Right ventricle myocardium inferior (tissue), 1 donor: ENCODE measurements around the gene FDX2. TPM values are rescaled to one million over a fixed set of nuclear protein-coding genes. Genes with fewer than 3 reads are reported as not detected.
"Not testable (repeated sequence)": the region's sequence is repeated elsewhere in the genome, so short reads cannot be mapped to it uniquely, and the experiment has no call there.

ENCODE experiments used
- ATAC-seq: fragments of 200-7000 bp; cut with Tn5 transposase; one replicate; pipeline ENCODE4 v1.9.1; 2020; ENCODE audit warnings: mild to moderate bottlenecking, moderate library complexity
- DNase-seq: peaks from one replicate; pipeline ENCODE4 v3.0.0; 2021; ENCODE audit errors: missing footprints
- intact Hi-C: fragments of 100-400 bp; cut with DNase I; formaldehyde crosslinking; loops from one replicate; pipeline ENCODE4 v1.11.0; 2022
- long read RNA-seq: library from polyadenylated mRNA; unstranded; transcript quantifications from one replicate; pipeline ENCODE4 v2.0.0, GENCODE V29; 2021
- total RNA-seq: library from RNA; stranded (reverse); fragmentation: NEBNext Ultra II Directional; extraction: Animal tissue kit (Norgen Biotek cat#: 25700); gene quantifications from one replicate; pipeline ENCODE4 v1.2.1, GENCODE V29; 2021
- donor health status: DM: no; HTN: yes; CAD: no; lungs with severe emphysema.

FDX2 gene
- 20.1 TPM for total RNA-seq
- long read RNA-seq, transcript FDX2-202 (5 exons, 1,012 nt): major isoform, 6 of 21 reads
- long read RNA-seq, partial matches to known transcripts: 7 of 21 reads
- long read RNA-seq, other reads (novel, unspliced or antisense): 3 of 21 reads

DNA sequence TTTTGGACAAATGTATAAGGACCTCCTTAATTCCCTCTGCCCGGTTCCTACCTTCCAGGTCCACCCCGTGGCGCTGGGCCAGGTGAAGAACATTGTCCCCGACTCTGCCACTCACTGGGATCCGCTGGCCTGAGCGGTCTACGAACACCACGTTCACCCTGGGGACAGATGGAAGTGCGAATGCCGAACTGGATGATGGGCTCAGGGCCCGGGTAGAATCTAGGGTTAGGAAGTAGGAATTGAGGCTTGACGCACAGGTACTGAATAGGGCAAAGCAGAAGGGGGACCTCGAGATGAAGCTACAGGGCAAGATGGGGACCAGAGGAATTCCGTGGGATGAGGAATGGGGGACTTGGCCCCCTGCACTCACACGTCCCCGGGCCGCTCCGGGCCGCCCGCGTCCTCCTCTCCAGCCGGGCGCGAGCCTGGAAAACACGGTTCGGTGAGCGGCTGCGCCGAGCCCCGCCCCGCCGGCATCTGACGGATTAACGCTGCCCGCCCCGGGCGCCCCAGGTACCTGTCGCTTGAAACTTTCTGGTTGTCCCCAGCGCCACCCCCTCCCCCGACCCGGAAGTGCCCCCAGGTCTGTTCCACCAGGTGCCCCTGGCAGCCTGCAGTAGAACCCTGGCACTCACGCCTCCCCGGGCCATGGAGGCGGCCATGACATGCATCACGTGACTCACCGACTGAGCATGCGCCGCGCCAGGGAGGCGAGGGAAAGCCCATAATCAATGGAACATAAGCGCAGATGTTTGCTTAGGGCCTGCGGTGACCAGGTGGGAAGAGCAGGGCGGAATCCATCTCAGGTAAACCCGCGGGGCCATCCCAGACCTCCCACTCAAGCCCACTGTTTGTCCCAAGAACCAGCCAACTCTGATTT is at the start of gene FDX2:
TSS of gene FDX2 (minus strand) at position 681 of the 880 bp plus-strand sequence. CDS start at position 662, 19 bp downstream.
- ATAC-seq (peak; percentile 89), DNase-seq (peak; percentile 94)
- intact Hi-C loops: no loop called here

DNA sequence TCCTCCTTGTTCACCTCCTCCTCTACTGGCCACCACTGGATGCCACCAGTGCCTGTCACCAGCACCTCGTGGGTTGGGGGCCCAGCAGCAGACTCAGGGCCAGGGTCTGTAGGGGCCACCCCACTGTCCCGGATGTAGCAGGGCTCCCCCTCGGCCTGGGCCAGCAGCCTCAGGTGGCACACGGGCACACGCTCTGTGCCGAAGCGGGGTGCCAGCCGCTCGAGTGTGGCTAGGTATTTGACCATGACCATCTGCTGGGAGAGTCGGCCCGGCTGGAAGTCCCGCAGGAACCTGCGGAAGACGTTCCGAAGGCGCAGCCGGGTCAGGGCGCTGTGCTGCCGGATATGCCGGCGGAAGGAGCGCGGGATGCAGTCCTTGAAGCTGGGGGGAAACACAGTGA is 49.7 kb upstream of the FDX2 start:
- DNase-seq (no peak), ATAC-seq (no peak)
- intact Hi-C loops: no loop called here

DNA sequence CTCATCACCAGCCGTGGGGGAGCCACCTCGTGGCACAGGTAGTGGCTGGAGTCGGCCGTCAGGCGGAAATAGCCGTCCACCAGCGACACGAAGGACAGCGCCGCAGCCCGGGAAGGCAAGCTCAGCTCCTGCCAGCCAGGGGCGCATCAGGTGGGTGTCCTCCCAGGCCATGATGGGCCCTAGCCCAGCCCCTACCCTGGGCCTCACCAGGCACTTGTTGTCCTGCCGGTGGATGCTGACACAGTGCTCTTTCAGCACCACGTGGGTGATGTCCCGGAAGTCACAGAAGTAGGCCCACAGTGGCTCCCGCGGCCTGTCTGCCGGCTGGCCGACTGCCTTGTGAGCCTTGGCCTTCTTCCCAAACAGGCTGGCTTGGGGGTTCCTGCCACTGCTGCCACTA is 48.8 kb upstream of the FDX2 start:
- intact Hi-C loops: no loop called here
- ATAC-seq (peak; percentile 43), DNase-seq (no peak)

DNA sequence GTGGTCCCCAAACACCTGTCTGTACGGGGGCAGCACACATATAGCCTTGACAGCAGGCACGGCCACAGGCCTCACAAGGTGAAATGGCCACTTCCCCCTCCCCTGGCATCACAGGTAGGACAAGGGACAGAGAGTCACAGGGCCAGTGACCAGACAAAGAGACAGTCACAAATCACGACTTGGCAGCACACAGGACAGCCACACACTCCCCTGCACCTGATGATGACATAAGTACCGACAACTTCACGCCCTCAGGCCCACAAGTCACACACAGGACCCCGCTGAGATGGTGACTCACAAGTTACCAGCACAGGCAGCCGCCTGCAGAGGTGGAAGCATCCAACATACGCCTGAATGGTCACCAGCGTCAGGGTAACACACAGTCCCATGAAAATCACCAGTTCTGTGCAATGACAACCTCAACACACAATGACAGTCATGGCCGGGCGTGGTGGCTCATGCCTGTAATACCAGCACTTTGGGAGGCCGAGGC is 48.0 kb upstream of the FDX2 start:
- intact Hi-C loops: no loop called here

DNA sequence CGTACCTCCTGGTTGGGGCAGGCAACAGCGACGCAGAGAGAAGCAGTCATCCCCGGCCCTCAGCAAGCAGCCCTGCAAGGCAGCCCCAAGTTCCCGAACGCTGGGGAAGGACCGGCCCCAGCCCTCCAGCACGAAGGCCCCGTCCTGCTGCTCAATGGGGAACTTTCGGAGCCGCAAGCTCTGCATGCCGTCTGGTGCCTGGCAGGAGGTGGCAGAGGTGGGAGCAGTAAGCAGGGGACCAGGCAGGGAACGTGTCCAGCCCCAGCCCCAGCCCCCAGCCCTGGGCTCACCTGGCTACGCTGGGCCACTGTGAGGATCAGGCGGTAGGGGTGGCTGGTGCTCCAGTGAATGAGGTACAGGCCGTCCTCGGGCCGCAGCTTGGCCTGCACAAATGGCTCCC is 46.4 kb upstream of the FDX2 start:
- ATAC-seq (no peak), DNase-seq (no peak)
- intact Hi-C loops: no loop called here

More for the DNA sequence above, 48.0 kb upstream of the FDX2 start:
- DNase-seq: no peak
- no peak for ATAC-seq

DNA sequence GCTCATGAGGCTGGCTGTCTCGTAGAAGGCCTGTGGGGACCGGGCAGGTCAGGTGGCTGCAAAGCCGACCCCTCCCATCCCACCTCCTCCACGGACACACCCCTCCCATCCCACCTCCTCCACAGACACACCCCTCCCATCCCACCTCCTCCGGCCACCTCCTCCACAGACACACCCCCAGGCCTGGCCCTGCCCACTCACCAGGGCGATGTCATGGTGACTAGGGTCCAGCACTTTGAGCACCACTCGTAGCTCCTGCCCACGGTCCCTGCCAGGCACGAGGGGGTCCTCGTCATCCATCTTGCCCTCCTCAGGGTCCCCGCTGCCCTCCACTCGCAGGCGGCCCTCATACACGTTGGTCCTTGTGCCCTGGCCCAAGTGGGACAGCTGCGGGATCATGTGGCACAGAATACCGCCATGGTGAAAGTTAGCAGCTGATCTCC is 45.8 kb upstream of the FDX2 start:
- no peak for ATAC-seq
- intact Hi-C loops: no loop called here
- DNase-seq: no peak

DNA sequence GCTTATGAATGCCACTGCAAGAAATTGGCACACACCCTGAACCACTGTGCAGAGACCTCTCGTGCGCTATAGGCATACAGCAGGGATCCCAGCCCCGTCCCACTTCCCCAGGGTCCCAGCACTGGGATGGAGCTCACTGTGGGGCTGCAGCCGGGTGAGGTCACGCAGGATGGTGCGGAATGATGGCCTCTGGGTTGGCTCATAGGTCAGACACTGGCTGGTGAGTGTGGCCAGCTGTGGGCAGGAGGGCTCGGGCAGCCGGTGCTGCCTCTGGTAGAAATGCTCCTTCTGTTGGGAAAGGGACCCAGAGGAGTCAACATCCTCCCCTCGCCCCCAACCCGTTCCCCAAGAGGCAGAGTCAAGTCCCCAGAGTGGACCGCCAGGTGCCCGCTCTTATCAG is 40.6 kb upstream of the FDX2 start:
- intact Hi-C loops: no loop called here
- ATAC-seq: no peak
- no peak for DNase-seq

DNA sequence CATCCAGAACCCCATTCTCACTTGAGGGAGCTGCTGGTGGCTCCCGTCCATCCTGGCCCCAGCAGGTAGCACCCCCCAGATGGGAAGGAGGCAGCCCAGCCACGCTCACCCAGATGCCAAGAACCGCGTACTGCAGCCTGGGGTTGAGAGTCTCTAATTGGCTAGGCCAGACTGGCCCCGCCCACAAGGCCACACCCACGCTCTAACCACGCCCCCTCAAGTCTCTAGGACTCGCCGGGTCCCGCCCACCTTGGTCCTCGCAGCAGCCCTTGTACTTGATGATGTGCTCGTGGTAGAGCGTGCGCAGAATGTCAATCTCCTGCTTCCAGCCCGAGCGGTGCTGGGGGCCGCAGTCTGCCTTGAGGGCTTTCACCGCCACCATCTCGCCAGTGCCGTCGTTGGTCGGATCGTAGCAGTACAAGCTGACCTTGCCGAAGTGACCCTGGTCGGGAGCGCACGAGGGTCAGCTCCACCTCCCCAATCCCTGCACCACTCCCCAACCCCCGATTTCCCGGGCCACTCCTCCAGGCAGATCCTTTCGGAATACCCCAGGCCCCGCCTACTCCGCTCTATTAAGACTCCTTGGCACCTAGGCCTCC is 38.1 kb upstream of the FDX2 start:
- DNase-seq (peak; percentile 83), ATAC-seq (peak; percentile 80)
- intact Hi-C loops: loop anchor here (1.0 kb wide), 1 partner anchor 21 kb away; the partner anchor contains the start of gene RAVER1

DNA sequence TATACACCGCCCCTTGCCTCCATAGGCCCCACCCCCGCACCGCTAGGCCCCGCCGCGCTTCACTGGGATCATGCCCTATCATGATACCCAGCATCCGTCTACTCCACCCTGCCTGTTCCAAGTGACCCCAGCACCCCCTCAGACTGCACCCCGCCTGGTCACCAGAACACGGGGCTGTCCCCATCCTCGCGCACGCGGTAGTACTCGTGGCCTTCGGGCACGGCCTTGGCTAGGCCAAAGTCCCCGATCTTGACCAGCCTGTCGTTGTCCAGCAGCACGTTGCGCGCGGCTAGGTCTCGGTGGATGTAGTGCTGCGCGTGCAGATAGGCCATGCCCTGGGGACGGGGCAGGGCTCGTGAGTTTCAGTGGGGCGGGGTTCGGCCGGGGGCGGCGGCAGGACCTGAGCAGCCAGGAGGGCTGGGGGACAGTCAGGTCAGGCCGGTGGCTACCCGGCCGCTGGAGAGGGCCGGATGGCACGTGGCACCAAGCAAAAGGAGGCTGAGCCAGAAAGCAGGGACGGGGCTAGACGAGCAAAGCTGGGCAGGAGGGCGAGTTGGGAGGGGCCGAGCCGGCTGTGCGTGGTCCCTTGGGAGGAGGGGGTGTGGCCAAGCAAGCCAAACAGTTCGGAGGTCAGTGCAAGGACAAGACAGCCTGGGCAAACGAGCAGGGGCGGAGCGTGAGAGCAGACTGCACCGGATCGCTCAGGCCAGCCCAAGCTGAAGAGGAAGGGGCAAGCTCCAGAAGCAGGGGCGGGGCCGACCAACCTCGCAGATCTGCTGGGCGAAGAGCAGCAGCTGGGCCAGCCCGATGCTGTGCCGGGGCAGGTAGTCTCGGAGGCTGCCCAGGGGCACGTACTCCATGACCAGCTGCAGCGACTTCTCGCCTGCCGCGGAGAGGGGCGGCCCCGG is 37.2 kb upstream of the FDX2 start:
- intact Hi-C loops: loop anchor here (1.0 kb wide), 1 partner anchor 20 kb away; the partner anchor contains the start of gene RAVER1

DNA sequence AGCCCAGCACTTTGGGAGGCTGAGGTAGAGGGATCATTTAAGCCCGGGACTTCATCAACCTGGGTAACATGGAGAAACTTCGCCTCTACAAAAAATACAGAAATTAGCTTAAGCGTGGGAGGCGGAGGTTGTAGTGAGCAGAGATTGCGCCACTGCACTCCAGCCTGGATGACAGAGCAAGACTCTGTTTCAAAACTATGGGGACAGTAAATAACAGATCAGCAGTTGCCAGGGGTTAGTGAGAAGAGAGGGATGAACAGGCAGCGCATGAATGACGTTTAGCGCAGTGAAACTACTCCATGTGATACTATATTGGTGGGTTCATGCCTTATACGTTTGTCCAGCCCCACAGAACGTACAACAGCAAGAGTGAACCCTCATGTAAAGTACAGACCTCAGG is 30.7 kb upstream of the FDX2 start:
- intact Hi-C loops: no loop called here
- DNase-seq (peak; percentile 83), ATAC-seq (peak; percentile 69)

More for the DNA sequence above, 37.2 kb upstream of the FDX2 start:
- DNase-seq: peak; percentile 86
- peak; percentile 88 for ATAC-seq

DNA sequence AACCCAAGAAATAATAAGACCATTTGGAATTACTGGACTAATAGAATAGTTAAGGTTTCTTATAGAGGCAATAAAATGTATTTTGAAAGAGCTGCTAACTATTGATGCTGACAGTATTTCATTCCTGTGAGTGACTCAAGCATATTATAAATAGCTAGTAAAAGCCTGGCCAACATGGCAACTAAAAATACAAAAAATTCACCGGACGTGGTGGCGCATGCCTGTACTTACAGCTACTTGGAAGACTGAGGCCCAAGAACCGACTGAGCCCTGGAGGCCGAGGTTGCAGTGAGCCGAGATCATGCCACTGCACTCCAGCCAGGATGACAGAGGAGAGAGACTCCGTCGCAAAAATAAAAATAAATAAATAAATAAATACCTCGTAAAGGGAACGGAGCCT is 29.0 kb upstream of the FDX2 start:
- DNase-seq: no peak
- ATAC-seq: no peak
- intact Hi-C loops: no loop called here

DNA sequence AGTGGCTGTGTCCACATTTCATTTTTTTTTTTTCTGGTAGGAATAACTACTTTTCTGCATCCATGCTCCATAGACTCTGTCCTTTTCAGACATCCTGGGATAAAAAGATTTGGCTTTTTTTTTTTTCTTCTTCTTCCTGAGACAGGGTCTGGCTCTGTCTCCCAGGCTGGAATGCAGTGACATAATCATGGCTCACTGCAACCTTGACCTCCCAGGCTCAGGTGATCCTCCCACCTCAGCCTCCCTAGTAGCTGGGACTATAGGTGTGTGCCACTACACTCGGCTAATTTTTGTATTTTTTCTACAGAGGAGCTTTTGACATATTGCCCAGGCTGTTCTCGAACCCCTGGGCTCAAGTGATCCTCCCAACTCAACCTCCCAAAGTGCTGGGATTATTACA is 27.7 kb upstream of the FDX2 start:
- intact Hi-C loops: no loop called here
- no peak for ATAC-seq

DNA sequence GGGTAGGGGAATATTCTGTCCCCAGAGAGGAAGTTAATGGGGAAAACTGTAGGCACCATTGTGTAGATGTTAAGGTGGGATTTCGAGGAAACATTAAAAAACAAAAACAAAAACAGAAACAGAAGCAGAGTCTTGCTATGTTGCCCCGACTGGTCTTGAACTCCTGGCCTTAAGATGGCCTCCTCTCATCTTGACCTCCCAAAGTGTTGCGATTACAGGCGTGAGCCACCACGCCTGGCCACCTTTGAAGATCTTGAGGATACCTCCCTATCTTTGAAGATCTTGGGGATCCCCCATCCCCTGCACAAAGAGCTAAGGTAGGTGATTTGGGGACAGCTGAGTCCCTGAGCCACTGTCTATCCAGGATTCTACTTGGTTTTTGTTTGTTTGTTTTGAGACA is 24.2 kb upstream of the FDX2 start:
- intact Hi-C loops: no loop called here
- no peak for ATAC-seq
- DNase-seq: no peak

More for the DNA sequence above, 27.7 kb upstream of the FDX2 start:
- DNase-seq: no peak

DNA sequence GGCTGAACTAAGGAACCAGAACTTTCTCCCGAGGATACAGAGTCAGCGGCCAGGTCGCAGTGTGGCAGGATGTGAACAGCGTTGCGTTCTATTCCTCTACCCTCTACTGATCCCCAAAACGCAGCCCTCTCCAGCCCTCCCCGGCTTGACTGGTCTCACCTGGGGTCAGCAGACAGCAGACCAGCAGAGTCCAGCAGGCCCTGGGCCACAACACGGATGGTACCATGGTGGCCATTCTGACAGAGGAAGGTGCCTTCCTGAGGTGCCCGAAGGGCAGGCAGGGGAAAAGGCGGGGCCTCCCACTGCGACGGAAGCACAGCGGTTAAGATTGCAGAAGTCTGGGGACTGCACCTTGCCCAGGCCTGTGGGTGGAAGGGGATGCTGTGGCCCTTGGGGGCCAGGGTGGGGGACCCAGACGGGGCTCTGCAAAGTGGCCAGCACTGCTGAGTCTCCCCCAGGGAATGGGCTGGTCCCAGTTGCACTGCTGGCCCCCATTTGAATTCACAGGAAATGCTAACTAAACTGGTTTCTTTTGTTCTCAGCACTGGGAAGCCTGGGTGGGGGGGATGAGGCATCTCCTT is 23.7 kb upstream of the FDX2 start, which contains the start of gene ICAM3:
TSS of gene ICAM3 (minus strand) at position 245 of the 581 bp plus-strand sequence. CDS start at position 235, 10 bp downstream.
- peak; percentile 83 for DNase-seq
- no peak for ATAC-seq
- intact Hi-C loops: no loop called here

DNA sequence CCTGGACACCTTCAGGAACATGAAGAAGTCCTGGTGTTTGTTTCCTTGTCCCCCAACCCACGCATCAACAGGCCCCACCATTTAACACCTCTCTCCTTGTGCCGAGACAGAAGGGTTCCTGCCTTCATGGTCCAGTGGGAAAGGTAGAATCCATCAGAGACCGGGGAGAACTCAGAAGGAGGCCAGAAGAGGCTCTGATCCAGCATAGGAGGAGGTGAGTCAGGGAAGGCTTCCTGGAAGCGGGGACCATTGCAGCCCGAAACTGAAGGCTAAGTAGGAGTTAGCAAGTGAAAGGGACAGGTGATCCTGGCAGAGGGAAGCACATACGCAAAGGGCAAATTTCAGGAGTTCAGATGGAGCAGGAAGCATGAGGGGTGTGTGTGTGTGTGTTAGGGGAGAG is 23.1 kb upstream of the FDX2 start:
- DNase-seq: peak; percentile 22
- intact Hi-C loops: no loop called here
- no peak for ATAC-seq

DNA sequence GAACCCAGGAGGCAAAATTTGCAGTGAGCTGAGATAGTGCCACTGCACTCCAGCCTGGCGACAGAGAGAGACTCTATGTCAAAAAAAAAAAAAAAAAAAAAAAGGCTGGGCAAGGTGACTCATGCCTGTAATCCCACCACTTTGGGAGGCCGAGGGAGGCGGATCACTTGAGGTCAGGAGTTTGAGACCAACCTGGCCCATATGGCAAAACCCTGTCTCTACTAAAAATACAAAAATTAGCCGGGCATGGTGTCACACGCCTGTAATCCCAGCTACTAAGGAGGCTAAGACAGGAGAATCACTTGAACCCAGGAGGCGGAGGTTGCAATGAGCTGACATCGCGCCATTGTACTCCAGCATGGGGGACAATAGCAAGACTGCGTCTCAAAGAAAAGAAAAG is 20.9 kb upstream of the FDX2 start:
- DNase-seq: peak; percentile 32

DNA sequence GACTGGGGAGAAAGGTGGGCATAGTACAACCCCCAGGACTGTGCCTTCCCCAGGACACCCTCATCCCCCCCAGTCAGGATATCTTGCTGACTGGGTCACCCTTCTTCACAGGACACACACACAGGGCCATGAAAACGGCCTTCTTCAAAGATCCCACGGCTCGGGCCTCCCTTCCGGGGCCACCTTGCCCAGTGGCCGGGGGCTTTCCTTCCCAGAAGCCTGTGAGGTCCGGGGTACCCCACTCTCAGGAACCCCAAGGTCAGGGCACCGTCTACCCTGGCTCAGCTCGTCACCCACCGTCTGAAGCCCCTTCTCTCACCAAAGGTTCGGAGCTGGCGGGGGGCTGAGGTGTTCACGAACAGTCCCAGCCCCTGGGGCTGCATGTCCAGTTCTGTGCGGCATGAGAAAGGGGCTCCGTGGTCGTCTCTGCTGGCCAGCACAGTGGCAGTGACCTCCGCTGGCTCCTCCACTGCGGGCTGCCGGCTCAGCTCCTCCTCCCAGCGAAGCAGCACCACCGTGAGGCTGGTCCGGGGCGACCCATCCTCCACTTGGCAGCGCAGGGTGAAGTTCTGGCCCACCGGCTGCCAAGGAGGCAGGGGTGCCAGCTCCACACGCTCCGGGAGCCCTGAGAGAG is 19.7 kb upstream of the FDX2 start:
- peak; percentile 62 for DNase-seq
- peak; percentile 8 for ATAC-seq
- intact Hi-C loops: no loop called here

More for the DNA sequence above, 20.9 kb upstream of the FDX2 start:
- ATAC-seq, intact Hi-C loops: not testable (repeated sequence)
